AG09309 (cell line): ENCODE measurements around the gene PHOX2B.

ENCODE experiments used
- DNase-seq: peaks from one replicate; pipeline ENCODE4 v3.0.0-alpha.2; 2010; ENCODE audit warnings: low read depth
- H3K4me3 ChIP-seq: 2 replicates; pipeline ENCODE4 v1.5.1; 2011; ENCODE audit warnings: mild to moderate bottlenecking, low read depth, low read length, moderate library complexity; ENCODE audit not compliant: control insufficient read depth
- CTCF ChIP-seq: IDR thresholded peaks from 2 replicates; pipeline ENCODE4 v1.5.1; 2011; ENCODE audit warnings: mild to moderate bottlenecking, low read depth, low read length, inconsistent platforms; ENCODE audit not compliant: insufficient read depth, control insufficient read depth; ENCODE audit errors: missing control alignments

The PHOX2B gene

GRCh38 chr4:41748571-41749475 lies at the start of gene PHOX2B:
TSS of gene PHOX2B (minus strand) at chr4:41748725. CDS start at chr4:41748610, 115 bp downstream.
- no peak for DNase-seq
- no peak for TF ChIP-seq CTCF
- no peak within 1 kb of the TSS for H3K4me3 ChIP-seq

- TF ChIP-seq CTCF: no peak
- no peak for DNase-seq
- H3K4me3 ChIP-seq: no peak overlapping the region
Observed at GRCh38 chr4:41797260-41797659, 48.7 kb upstream of the PHOX2B start.

- H3K4me3 ChIP-seq: no peak overlapping the region
- TF ChIP-seq CTCF: no peak
- no peak for DNase-seq
Observed at GRCh38 chr4:41796545-41797210, 48.2 kb upstream of the PHOX2B start.

GRCh38 chr4:41795796-41796385 lies 47.4 kb upstream of the PHOX2B start:
- H3K4me3 ChIP-seq: no peak overlapping the region
- no peak for DNase-seq

GRCh38 chr4:41792166-41792565 lies 43.6 kb upstream of the PHOX2B start:
- no peak for DNase-seq
- no peak for TF ChIP-seq CTCF
- no peak overlapping the region for H3K4me3 ChIP-seq

More at GRCh38 chr4:41795796-41796385, 47.4 kb upstream of the PHOX2B start:
- no peak for TF ChIP-seq CTCF

GRCh38 chr4:41791557-41791956 lies 43.0 kb upstream of the PHOX2B start:
- no peak overlapping the region for H3K4me3 ChIP-seq
- TF ChIP-seq CTCF: no peak
- DNase-seq: no peak
